Activated naive CD8-positive, alpha-beta T cell treated with anti-CD3 and anti-CD28 coated beads for 36 hours (primary cell): ENCODE results near the gene CCDC40. TPM values are rescaled to one million over a fixed set of nuclear protein-coding genes. Genes with fewer than 3 reads are reported as not detected.

Experiments used
- DNase-seq: peaks from one replicate; pipeline ENCODE4 v3.0.0; 2021
- H3K27ac Mint-ChIP-seq: one replicate; pipeline ENCODE4 v1.8.0; 2022; ENCODE audit warnings: mild to moderate bottlenecking, moderate library complexity, mixed read lengths
- H3K27me3 Mint-ChIP-seq: one replicate; pipeline ENCODE4 v1.8.0; 2022; ENCODE audit warnings: mild to moderate bottlenecking, mixed read lengths
- H3K36me3 Mint-ChIP-seq: one replicate; pipeline ENCODE4 v1.8.0; 2021; ENCODE audit warnings: mild to moderate bottlenecking, mixed read lengths
- H3K4me1 Mint-ChIP-seq: one replicate; pipeline ENCODE4 v1.8.0; 2021; ENCODE audit warnings: mixed read lengths
- H3K4me3 Mint-ChIP-seq: one replicate; pipeline ENCODE4 v1.8.0; 2022; ENCODE audit warnings: mild to moderate bottlenecking, moderate library complexity, mixed read lengths
- H3K9me3 Mint-ChIP-seq: one replicate; pipeline ENCODE4 v1.8.0; 2022; ENCODE audit warnings: mixed read lengths
- total RNA-seq, 2 experiments: library from RNA; stranded (reverse); gene quantifications; one replicate each; pipeline ENCODE4 v1.2.3, GENCODE V29; 2021

CCDC40 gene
- total RNA-seq, 2 experiments from 2014 or later: 1.2 to 1.3 TPM

DNA sequence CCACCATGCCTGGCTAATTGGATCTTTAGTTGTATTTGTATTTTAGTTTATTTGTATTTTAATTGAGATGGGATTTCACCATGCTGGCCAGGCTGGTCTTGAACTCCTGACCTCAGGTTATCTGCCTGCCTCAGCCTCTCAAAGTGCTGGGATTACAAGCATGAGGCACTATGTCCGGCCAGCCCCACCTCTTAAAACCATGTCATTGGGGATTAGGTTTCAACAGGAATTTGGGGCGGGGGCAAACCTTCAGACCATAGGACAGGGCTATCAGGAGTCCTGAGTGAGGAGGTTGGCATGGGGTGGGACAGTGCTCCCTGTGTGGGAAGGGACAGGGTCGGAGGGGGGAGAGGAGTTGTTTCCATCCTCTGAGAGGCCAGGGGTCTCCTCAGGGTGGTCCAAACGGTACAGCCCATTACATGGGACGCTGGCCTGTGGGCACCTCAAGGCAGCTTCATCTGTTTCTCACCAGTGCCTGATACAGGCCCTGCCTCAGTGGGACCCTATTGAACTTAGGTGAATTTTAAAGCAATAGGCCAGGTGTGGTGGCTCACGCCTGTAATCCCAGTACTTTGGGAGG, 86.6 kb downstream of the CCDC40 start:
- Mint-ChIP-seq H3K27ac (no peak overlapping the region), H3K4me1 (no peaks in the 10 kb centered on the region), H3K9me3 (no peaks in the 10 kb centered on the region), H3K27me3 (peaks cover 9% of the 10 kb centered on the region), H3K4me3 (no peak overlapping the region), H3K36me3 (no peaks in the 10 kb centered on the region)
- no peak for DNase-seq

DNA sequence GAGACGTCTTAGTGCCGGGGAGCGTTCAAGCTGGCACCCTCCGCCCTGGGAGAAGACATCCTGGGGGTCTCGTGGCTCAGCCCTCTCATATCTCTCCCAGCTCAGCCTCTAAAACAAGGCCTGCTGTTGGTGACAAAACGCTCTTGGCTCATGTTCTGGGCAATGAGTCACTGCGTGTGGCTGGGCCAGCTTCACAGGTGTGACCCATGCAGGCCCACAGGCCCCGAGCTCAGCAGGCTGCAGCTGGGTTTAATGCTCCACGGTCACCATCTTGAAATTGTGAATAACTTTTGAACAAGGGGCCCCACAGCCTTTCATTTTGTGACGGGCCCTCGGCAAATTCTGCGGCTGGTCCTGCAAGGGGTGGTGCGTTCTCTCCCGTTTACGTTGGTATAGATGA, 87.3 kb downstream of the CCDC40 start:
- Mint-ChIP-seq H3K9me3 (no peaks in the 10 kb centered on the region), H3K27me3 (peaks cover 12% of the 10 kb centered on the region), H3K27ac (no peak overlapping the region), H3K4me1 (no peaks in the 10 kb centered on the region), H3K4me3 (no peak overlapping the region), H3K36me3 (no peaks in the 10 kb centered on the region)
- DNase-seq: no peak

DNA sequence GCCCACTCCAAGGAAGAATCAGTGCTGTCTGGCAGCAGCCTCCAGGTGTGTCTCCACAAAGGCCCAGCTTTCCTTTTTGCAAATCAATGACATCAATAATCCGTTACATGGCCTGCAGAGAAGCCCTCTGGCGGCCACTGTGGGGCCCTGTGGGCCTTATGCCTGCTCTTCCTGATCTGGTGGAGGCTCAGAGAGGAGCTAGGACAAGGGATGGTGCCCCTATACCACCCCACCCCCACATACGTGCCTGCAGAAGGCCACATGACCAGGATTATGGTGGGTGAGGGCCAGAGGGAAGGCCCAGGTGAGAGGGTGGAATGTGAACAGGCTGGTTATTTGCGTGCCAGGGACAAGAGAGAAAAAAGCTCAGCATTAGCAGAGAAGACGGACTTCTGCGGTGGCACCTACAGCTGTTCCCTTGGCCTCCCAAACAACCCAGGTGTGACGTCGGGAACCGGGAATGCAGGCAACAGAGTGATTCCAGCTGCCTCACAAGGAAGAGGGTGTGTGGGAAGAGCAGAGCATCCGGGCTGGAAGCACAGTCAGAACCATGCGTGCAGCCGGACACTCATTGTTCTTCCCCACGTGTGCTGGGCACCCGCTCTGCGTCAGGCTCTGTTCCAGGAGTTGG, 88.0 kb downstream of the CCDC40 start:
- Mint-ChIP-seq H3K27me3 (peaks cover 17% of the 10 kb centered on the region), H3K4me1 (no peaks in the 10 kb centered on the region), H3K4me3 (no peak overlapping the region), H3K27ac (no peak overlapping the region), H3K36me3 (no peaks in the 10 kb centered on the region), H3K9me3 (no peaks in the 10 kb centered on the region)
- no peak for DNase-seq

DNA sequence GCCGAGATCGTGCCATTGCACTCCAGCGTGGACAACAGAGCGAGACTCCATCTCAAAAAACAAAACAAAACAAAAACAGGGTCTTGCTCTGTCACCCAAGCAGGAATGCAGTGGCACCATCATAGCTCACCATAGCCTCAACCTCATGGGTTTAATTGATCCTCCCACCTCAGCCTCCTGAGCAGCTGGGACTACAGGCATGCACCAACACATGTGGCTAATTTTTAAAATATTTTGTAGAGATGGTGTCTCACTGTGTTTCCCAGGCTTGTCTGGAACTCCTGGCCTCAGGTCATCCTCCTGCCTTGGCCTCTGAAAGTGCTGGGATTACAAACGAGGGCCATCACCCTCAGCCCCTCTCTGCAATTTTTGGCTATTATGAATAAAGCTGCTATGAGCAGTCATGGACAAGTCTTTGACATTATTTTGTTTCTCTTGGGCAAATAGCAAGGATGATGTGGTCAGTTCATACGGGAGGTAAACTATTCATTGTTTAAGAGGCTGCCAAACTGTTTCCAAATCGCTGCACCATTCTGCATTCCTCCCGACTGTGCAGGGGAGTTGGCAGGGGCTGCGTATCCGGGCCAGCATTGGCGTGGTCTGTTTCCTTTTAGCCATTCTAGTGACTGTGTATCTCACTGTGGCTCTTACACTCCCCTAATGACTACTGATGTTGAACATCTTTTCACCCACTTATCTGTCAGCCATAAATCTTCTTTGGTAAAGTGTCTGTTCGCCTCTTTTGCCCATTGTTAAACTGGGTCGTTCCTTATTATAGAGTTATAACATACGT, 89.4 kb downstream of the CCDC40 start:
- Mint-ChIP-seq H3K36me3 (no peaks in the 10 kb centered on the region), H3K27me3 (peaks cover 17% of the 10 kb centered on the region), H3K4me3 (no peak overlapping the region), H3K27ac (no peak overlapping the region), H3K4me1 (no peaks in the 10 kb centered on the region), H3K9me3 (no peaks in the 10 kb centered on the region)
- no peak for DNase-seq

DNA sequence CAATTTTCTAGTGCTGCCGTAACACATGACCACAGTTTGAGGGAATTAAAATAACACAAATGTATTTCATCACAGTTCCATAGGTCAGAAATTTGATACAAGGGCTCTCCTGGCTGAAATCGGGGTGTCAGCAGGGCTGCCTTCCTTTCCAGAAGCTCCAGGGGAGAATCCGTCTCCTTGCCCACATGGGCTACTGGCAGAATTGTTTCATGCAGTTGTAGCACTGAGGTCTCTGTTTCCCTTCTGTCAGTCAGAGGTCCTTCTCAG, 89.9 kb downstream of the CCDC40 start:
- Mint-ChIP-seq H3K27ac (no peak overlapping the region), H3K36me3 (no peaks in the 10 kb centered on the region), H3K27me3 (peaks cover 17% of the 10 kb centered on the region), H3K4me3 (no peak overlapping the region), H3K4me1 (no peaks in the 10 kb centered on the region), H3K9me3 (no peaks in the 10 kb centered on the region)
- DNase-seq: no peak

DNA sequence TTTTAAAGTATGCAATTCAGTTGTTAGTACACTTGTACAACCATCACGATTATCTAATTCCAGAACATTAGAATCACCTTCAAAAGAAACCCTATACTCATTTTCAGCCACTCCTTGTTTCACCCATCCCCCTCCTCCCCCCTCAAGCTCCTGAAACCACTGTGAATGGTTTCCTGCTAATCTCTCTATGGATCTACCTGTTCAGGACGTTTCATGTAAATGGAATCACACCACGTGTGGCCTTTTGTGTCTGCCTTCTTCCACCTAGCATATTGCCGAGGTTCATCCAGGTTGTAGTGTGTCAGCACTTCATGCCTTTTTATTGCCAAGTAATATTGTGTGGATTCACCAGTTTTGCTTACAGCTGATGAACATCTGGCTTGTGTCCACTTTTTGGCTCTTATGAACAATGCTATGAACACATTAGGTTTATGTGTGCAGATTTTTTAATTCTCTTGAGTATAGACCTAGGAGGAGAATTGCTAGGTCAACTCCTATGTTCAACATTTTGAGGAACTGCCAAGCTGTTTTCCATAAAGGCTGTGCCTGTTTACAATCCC, 92.6 kb downstream of the CCDC40 start:
- Mint-ChIP-seq H3K9me3 (no peaks in the 10 kb centered on the region), H3K4me1 (peaks cover 1% of the 10 kb centered on the region), H3K27ac (no peak overlapping the region), H3K4me3 (no peak overlapping the region), H3K27me3 (peaks cover 15% of the 10 kb centered on the region), H3K36me3 (peaks cover 11% of the 10 kb centered on the region)
- DNase-seq: no peak

DNA sequence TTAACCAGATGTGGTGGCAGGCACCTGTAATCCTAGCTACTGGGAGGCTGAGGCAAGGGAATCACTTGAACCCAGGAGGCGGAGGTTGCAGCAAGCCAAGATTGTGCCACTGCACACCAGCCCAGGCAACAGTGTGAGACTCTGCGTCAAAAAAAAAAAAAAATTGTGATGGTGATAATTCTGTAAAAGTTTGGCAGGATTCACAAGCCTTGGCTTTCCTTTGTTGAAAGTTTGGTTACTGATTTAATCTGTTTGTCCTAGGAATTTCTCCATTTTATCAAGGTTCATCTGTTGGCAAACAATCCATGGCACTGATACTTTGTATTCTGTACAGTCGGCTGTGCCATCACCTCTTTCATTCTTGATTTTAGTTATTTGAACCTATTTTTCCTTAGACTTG, 94.5 kb downstream of the CCDC40 start:
- peaks cover 1% of the 10 kb centered on the region for H3K4me1 Mint-ChIP-seq
- no peak for DNase-seq
- H3K36me3 Mint-ChIP-seq: peaks cover 18% of the 10 kb centered on the region
- no peaks in the 10 kb centered on the region for H3K9me3 Mint-ChIP-seq
- no peak overlapping the region for H3K4me3 Mint-ChIP-seq
- H3K27me3 Mint-ChIP-seq: peaks cover 7% of the 10 kb centered on the region
- no peak overlapping the region for H3K27ac Mint-ChIP-seq

DNA sequence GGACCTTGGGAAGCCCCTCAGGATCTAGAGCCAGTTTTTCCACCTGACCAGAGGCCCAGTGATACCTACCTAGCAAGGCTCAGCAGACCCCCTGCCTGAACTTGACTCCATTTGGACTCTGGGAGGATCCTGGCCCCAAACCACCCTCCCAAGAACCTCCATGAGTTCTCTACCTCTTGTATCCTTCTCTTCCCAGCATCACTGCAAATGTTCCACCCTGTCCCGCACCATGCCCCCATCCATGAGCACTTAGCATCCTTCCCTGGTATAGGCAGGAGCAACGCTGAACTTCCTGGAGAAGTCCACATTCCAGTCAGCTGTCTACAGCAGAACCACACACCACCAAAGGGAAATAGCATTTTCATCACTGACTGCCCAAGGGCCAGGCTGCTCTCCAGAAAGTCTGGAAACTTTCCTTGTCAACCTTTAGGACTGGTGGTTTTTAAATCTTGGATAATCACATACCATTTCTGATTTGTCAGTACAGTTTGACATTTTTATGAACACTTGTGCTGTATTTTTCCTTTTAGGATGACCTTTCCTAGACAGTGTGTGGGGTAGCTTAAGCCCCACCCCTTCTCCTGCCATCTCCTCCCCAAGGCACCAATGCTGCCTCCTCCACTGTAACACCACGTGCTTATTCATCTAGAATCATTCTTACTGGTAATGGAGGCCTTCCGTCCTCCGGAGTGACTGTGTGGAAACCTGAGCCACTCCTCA, 96.6 kb downstream of the CCDC40 start:
- Mint-ChIP-seq H3K4me3 (no peak overlapping the region), H3K27ac (peak overlapping the region; percentile 11), H3K36me3 (peaks cover 29% of the 10 kb centered on the region), H3K27me3 (peaks cover 7% of the 10 kb centered on the region), H3K9me3 (no peaks in the 10 kb centered on the region), H3K4me1 (peaks cover 1% of the 10 kb centered on the region)
- no peak for DNase-seq

DNA sequence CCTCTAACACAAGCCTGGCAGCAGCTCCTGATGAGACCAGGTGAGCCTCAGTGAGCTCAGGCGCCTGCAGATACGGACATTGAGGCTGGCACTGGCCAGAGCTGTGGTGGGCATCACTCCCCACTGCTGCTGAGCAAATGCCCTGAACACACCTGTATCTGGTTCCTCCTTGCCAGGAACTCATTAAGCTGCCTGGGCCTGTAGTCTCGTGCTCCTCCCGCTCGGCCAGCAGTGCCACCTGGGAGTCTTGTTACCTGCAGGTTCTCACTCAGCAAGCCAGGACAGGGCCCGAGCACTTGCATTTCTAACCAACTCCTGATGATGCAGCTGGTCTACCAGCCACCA, 97.2 kb downstream of the CCDC40 start:
- peaks cover 1% of the 10 kb centered on the region for H3K4me1 Mint-ChIP-seq
- no peaks in the 10 kb centered on the region for H3K9me3 Mint-ChIP-seq
- peaks cover 6% of the 10 kb centered on the region for H3K27me3 Mint-ChIP-seq
- H3K36me3 Mint-ChIP-seq: peaks cover 31% of the 10 kb centered on the region
- peak overlapping the region; percentile 11 for H3K27ac Mint-ChIP-seq
- no peak overlapping the region for H3K4me3 Mint-ChIP-seq
- DNase-seq: no peak

DNA sequence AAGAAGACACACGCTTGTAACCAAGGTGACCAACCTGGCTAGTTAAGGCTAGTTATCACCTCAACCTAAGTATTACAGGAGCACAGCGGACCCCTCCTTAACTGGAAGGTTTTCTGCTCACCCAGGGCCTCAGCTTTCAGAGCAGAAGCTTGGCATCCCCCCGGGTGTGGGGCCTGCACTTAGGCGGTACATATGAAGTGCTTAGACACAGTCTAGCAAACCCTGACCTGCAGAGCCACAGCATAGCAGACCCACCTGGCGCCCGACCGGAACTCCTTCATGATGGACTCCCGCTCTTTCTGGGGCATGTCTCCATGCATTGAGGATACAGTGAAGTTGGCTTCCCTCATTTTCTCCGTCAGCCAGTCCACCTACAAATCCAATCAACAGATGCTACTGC, 100.7 kb downstream of the CCDC40 start:
- peaks cover 51% of the 10 kb centered on the region for H3K36me3 Mint-ChIP-seq
- peaks cover 6% of the 10 kb centered on the region for H3K4me1 Mint-ChIP-seq
- no peaks in the 10 kb centered on the region for H3K27me3 Mint-ChIP-seq
- H3K27ac Mint-ChIP-seq: no peak overlapping the region
- DNase-seq: no peak
- H3K9me3 Mint-ChIP-seq: no peaks in the 10 kb centered on the region
- H3K4me3 Mint-ChIP-seq: no peak overlapping the region

DNA sequence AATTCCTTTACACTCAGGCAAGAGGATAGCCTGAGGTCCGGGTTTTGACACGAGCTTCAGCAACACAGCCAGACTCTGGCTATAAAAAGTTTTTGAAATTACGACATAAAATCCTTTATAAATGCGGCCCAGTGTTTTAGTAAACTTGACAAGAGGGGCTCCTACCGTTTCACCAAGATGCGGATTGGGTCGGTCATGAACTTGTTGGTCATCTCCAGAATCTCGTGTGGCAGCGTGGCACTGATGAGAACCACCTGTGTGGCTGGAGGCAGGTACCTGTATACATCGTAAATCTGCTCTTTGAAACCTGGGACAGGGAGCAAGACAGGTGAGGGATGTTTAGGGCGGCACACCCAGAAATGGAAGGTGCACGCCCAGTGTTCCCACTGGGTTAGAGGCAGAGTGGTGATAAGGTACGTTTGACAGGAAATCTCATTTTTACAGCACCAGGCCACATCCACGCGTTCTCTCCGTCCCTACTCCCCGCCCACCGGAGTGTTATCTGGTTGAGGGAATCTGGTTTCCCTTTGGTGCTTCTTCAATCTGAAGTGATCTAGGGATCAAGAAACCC, 102.5 kb downstream of the CCDC40 start:
- H3K4me3 Mint-ChIP-seq: no peak overlapping the region
- H3K36me3 Mint-ChIP-seq: peaks cover 46% of the 10 kb centered on the region
- H3K9me3 Mint-ChIP-seq: no peaks in the 10 kb centered on the region
- H3K27me3 Mint-ChIP-seq: no peaks in the 10 kb centered on the region
- no peak for DNase-seq
- no peak overlapping the region for H3K27ac Mint-ChIP-seq
- H3K4me1 Mint-ChIP-seq: peaks cover 10% of the 10 kb centered on the region

DNA sequence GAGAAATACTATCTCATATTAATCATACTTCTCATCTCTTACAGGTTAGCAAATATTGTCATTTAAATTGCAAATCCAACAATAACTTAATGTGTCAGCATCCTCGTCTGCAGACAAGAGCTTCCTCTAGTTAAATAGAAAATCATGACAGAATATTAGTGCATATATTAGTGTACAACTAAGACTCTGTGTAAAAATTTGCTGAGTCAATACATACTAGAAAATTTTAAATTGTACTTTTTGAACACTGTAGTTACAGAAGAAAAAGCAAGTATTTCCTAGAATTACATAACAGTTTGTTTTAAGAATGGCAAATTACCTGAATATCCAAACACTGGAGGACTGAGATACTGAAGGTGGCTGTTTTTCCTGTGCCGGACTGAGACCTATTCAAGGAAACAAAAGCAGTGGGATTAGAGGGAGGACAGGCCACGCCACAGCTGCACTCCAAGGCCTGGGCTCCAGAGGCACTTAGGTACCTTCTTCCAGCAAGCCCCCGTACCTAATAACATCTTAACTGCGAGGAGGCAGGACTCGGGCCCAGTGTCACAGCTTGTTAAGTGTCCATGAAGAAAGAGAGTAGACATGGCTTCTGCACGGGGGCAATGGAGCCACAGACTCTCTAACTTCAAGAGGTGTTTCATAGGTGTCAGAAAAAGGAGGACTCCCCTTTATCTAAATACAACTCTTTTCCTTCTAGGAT, 105.2 kb downstream of the CCDC40 start:
- Mint-ChIP-seq H3K27ac (no peak overlapping the region), H3K9me3 (no peaks in the 10 kb centered on the region), H3K27me3 (no peaks in the 10 kb centered on the region), H3K4me3 (no peak overlapping the region), H3K36me3 (peaks cover 52% of the 10 kb centered on the region), H3K4me1 (peaks cover 28% of the 10 kb centered on the region)
- DNase-seq: no peak

DNA sequence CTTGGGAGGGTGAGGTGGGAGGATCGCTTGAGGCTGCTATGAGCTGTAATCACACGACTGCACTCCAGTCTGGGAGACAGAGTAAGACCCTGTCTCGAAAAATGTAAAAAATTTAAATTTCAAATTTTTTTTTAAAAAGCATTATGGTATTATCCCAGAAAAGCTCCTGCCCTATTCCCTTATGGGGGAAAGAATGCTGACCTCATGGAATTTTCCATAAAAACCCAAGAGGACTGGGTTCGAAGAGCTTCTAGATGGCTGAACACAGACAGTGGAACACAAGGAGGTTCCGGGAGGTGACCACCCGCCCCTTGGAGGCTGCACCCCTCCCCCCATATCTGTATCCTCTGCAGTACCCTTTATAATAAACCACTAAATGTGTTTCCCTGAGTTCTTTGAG, 106.5 kb downstream of the CCDC40 start:
- no peak for DNase-seq
- H3K4me1 Mint-ChIP-seq: peaks cover 28% of the 10 kb centered on the region
- H3K4me3 Mint-ChIP-seq: no peak overlapping the region
- peaks cover 44% of the 10 kb centered on the region for H3K36me3 Mint-ChIP-seq
- no peaks in the 10 kb centered on the region for H3K27me3 Mint-ChIP-seq
- H3K27ac Mint-ChIP-seq: no peak overlapping the region
- H3K9me3 Mint-ChIP-seq: no peaks in the 10 kb centered on the region
